HG02763 (cell line): Measurements from ENCODE around the gene MTRF1L.
"Not testable (repeated sequence)": the region's sequence is repeated elsewhere in the genome, so short reads cannot be mapped to it uniquely, and the experiment has no call there.

Experiments used
- ATAC-seq: cut with Tn5 transposase; IDR thresholded peaks from one replicate; pipeline ENCODE4 v1.9.1; 2021; ENCODE audit warnings: mild to moderate bottlenecking, moderate library complexity; ENCODE audit not compliant: unreplicated experiment

Gene MTRF1L

DNA sequence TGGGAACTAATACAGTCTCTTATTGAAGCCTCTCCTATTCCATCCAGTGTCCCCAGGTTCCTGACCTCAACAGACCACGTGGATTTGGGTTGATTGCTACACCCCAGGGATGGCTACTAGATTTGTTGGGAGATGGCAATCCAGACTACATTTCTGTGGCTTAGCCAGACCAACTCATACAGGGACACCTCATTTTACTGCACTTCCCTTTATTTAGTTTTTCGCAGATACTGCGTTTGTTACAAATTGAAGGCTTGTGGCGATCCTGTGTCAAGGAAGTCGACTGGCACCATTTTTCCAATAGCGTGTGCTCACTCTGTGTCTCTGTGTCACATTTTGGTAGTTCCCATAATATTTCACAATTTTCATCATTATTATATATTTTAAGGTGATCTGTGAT lies 10.3 kb upstream of the MTRF1L start:
- no peak for ATAC-seq

DNA sequence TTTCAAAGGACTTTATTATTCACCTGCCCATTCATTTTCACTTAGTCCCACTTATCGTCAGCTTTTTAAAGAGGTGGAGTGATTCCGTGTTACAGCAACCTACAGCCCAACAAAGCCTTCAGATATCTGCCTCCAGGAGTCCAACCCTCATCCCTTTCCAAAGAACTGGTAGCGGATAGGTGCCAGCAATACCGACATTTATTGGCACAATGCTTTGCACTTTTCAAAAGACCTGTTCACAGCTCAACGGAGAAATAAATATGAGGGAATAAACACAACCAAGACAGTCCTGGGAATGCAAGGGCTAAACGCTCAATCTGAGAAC lies 819 bp upstream of the MTRF1L start:
- no peak for ATAC-seq

DNA sequence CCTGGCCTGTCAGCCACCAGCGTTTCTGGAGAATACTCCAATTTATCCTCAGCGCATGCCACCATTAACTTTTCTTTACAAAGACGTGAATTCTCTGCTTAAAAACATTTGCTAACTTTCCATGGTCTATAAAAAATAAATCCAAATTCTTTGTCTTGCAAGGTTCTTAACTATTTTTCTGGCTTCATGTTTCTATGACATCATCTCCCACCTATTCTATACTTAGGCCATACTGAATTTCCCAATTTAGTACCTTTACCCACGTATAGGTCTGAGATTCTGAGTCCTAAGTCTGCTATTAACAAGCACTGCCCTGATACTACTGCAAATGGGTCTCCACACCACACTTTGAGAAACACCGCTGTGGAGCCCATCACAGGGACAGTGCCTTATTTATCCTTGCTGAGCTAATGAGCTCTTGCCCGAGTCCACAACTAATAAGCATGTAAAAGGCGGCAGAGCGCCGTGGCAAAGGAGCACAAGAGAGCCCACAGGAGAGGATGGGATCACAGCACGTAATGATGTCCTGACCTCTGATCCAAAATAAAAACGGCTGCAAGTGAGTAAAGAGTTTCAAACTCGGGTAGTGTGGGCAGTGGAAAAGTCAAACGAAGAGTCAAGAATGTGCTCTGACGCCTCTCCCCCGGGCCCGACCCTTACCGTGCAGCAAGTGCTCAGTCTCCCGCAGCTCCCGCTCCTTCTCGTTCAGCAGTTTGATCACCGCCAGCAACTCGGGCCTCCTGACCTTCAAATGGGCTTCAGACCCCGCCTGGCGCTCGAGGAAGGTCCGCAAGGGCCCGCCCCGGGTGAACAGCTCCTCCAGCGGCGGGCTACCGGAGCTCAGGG lies 519 bp downstream of the MTRF1L start:
- ATAC-seq: no peak

DNA sequence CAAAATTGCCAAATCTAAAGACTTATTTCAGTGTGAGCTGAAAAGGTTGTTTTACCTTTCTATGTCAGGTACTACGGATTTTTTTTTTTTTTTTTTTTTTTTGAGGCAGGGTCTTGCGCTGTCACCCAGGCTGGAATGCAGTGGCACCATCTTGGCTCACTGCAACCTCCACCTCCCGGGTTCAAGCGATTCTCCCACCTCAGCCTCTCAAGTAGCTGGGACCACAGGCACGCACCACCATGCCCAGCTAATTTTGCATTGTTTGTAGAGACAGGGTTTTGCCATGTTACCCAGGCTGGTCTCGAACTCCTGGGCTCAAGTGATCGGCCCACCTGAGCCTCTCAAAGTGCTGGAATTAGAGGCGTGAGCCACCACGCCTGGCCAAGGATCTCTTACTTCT lies 1.7 kb downstream of the MTRF1L start:
- not testable (repeated sequence) for ATAC-seq

DNA sequence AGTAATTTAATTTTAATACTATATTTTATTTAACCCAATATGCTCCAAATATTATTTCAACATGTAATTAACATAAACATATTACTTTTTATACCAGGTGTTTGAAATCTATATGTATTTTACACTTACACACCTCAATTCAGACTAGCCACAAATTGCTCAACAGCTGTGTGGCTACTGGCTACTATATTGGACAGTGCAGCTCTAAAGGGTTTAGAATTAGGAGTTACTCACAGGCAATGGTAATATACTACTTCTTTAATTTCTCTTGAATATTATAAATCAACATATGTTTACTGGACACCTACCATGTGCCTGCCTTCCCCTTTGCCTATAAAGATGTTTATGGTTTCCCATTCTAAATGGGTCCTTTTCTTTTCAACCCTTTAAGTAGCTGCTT lies 2.3 kb downstream of the MTRF1L start:
- no peak for ATAC-seq

DNA sequence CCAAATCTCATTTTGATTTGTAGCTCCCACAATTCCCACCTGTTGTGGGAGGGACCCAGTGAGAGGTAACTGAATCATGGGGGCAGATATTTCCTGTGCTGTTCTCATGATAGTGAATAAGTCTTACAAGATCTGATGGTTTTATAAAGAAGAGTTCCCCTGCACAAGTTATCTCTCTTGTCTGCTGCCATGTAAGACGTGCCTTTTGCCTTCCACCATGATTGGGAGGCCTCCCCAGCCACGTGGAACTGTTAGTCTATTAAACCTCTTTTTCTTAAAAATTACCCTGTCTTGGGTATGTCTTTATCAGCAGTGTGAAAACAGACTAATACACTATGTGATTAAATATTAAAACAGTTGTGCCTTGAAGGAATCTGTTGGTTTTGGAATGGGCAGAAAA lies 3.0 kb downstream of the MTRF1L start:
- ATAC-seq: not testable (repeated sequence)

DNA sequence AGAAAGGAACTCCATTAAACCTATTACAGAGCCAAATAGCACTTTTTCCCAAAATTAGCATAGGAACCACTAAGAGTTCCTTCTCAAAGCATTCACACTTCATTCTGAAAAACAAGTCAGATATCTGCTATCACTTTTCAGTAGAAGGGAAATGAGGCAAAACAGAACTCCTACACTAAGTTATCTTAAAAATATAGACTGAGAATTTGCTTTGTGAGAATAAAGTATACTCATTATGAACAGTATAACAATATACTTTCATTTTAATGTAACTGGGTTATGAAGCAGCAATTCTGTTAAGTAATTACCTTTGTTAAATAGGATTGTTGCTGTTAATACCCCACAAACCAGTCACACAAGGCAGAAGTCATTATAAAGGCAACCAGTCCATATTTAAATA lies 8.7 kb downstream of the MTRF1L start:
- ATAC-seq: no peak

DNA sequence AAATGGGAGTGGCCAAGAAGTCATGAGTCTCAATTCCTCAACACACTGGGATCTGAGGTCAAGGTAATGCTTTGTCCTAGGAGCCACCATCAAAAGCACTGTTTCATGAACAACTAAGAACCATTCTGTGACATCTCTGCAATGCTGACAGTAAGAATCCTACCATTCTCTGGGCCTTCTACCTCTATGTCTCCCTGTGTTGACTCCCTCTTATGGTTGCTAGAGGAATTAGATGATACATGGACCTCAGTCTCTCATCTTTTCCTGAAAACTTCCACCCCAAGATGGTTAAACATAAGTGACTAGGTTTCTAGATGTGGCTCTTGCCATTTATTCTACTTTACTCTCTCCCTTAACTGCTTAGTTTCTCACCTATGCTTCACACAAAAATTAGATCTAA lies 9.1 kb downstream of the MTRF1L start:
- no peak for ATAC-seq

DNA sequence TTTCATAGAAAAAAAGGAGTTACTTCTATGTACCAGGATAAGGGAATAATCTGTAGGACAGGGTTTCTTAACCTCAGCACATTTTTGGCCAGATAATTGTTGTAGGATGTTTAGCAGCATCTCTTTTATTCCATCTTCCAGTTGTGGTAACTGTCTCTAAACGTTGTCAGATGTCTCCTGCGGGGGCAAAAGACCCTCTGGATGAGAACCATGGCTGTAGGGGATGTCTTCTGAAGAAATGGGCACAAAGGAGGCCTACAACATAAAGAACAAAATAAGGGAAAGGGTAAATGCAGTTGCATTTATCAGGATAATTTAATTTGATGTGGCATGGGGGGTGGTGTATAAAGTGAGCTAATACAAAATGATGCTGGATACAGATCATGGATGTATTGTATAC lies 15.5 kb downstream of the MTRF1L start:
- ATAC-seq: no peak

DNA sequence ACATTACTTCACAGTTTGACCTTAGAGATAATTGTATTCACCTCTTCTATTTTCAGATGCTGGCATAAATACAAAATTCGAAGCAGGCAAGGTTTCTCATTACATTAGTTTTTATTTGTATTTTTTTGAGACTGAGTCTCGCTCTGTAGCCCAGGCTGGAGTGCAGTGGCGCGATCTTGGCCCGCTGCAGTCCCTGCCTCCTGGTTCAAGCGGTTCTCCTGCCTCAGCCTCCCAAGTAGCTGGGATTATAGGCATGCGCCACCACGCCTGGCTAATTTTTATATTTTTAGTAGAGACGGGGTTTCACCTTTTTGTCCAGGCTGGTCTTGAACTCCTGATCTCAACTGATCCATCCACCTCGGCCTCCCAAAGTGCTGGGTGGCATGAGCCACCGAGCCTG lies 17.2 kb downstream of the MTRF1L start:
- not testable (repeated sequence) for ATAC-seq

DNA sequence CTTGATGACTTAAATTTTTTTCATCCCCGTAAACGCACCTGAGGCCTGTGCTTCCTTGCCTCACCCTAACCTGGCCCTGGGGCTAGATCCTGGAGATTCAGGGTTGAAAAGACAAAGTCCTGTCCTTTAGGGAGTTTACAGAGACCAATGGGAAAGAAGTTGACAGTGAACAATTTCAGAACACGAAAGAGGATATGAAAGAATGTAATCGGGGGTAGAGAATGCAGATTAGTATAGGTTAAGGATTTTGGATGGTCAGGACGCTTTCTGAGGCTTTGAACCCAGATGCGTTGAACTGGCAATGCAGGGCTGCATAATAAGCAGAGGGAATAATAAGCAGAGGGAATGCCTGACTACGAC lies 18.0 kb downstream of the MTRF1L start:
- ATAC-seq: peak; percentile 21

DNA sequence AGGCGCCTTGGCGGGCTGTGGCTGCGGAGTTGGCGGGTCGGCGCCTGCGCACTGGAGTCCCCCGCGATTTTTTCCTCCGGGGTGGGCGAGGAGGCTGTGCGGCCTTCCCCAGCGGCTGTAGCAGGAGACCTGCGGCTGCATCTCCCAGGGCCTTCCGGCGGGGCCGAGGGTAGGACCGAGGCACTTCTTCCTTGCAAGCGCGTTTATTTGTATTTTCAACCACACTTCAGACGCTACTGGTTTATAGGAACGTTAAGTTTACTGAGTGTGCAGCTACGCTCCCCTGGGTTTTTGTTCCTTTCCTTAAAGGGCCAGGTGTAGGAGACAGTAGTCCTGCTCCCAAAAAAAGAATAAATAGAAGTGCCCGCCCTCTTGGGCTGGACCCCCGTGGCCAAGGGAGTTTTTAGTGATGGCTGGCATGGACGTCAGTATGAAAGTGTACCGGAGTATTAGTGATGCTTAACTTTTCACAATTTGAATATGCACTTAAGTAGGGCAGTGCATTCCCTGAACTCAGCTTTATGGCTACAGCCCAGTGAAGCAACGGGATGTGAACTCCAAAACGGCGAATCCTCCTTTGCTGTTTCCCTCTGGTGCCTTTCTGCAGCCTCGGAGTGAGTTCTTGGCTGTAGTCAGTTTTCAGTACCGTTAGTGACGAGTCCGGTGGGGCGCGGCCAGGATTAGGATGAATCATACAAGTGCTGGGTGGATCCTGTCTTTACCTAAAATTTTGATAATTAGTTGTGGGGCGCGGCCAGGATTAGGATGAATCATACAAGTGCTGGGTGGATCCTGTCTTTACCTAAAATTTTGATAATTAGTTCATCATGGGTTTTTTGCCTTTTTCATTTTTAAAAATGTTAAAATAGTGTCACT lies 18.6 kb downstream of the MTRF1L start:
- ATAC-seq: peak; percentile 0

DNA sequence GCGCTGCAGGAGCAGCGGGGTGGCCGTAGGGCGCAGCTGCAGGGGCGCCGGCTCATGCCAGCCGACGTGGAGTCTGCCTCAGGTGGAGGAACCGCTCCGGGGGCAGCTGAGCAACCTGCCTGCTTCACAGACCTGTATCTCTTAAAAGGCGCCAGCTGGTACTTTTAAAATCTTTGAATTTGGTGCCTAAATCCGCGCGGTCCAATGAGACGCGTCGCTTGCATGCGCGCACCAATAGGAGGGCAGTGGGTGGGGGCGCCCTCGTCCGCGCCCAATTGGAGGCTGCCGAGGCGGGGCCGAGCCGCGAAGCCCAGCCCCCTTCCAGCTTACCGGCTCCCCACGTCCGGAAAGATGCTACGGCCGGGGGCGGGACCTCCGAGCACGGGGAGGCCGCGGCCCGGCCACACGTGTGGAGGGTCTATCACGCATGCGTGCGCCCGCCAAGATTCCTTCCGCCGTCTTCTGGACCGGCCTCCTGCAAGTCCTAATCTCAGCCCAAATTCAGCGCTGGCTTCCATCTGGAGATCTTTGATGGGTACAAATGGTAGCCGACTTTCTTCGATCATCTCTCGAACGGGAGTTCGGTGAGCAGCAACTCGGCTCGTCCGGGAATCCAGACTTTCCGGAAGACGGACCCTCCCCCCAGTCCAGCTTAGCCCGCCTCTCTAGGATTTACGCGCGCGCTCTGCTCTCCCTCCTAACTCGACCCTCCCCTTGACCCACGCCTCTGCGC lies 19.4 kb downstream of the MTRF1L start, which contains the start of gene FBXO5:
FBXO5 (minus strand) TSS at position 138 of the 733 bp plus-strand sequence; CDS start at position 56, 82 bp downstream.
- peak; percentile 85 for ATAC-seq

DNA sequence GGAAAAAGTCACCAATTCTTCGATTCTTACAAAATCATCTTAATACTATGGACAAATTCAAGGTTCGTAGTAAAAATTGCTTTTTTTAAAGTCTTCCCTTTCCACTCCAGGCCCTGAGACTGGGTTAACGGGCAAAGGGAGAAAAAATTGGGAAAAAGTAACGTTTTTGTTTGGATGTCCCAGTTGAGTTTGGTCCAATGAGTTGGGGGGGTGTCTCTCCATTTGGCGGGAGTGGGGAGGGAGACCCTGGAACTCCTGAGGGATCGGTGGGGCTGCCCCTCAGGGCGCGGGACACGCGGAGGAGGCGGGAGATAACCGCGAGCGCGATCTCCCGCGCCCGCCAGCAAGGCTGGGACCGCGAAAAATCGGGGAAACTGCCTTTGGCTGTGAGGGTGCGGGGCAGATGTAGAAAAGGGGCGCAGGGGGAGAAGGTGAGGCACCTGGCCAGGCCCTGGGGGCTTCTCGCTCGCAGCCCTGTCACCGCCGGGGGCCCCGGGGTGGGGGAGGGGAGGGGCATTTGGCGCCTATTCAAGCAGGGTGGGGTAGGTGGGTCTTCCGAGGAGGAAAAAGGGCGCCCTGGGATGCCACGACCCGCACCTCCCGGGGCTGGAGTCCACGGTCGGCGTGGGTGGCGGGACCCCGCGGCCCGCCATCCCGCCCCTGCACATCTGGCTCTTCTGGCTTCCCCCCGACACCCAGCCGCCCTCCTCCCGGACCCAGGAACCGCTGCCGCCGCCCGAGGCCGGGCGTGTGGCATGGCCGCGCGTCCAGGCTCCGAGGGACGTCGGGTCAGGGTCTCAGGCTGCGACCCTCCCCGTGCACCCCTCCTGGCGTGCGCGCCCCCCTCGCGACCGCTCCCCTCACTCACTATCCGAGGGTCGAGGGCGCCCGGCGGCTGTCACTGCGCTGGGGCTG lies 20.3 kb downstream of the MTRF1L start:
- ATAC-seq: no peak

DNA sequence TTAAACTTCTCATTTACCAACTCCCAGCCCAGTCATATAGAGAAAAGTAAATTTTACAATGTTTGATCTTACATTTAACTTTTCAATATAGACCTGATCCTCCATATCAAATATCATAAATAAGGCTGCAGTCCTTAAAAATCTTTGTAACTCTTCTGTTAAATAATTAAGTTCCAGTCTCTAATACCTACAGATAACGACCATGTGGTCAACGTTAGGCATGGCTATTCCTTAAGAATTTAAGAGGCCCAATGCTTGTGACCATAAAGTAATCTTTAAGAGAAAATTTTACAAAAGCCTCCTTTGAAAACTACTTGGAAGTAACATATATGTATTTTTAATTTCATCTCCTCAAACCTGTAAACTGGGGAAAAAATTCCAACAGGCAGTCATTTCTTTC lies 21.3 kb downstream of the MTRF1L start:
- ATAC-seq: no peak

DNA sequence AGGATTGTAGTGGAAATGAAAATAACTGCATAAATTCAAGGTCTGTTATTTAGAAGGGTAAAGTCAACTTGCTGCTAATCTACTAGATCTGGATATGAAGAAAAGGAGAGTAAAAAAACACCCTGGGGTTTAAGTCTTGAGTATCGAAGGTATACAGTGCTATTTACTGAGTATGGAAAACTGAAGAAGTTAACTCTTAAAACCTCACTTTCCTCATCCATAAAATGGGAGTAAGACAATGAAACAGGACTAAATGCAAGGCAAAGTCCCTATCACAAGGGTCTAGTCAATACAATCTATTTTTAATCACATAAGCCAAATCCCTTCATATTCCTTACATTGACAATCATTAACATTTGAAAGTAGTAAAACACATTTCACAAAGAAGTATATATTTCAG lies 21.9 kb downstream of the MTRF1L start:
- ATAC-seq: no peak

DNA sequence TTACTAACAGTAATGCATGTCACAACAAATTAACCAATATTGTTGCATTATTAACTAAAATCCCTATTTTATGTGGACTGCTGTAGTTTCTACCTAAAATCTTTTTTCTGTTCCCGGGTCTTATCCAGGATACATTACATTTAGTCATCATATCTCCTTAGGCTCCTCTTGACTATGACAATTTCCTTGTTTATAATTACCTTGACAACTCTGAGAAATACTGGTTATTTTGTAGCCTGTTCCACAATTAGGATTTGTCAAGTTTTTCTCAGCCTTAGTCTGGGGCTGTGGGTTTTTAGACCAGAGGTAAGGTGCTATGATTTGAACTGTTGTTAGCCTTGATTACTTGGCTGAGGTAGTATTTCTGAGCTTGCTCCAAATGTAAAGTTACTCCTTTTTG lies 23.4 kb downstream of the MTRF1L start:
- ATAC-seq: no peak

DNA sequence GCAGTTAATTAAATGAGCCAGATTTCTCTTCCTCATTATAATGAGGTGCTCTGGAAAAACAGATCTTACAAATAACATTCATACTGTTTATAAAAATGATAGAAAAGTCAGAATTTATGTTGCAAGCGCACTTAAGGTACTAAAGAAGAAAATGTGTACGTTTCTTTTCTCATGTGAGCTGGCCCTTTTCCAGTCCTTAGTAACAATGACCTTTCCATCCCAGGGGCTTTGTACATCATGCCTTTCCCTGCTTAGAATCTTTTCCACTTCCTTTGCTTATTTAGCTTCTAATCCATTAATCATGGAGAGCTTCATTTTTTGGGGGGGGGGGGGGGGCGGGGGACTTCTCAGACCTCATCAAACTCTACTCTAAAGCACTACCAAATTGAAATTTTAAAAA lies 24.5 kb downstream of the MTRF1L start:
- no peak for ATAC-seq

DNA sequence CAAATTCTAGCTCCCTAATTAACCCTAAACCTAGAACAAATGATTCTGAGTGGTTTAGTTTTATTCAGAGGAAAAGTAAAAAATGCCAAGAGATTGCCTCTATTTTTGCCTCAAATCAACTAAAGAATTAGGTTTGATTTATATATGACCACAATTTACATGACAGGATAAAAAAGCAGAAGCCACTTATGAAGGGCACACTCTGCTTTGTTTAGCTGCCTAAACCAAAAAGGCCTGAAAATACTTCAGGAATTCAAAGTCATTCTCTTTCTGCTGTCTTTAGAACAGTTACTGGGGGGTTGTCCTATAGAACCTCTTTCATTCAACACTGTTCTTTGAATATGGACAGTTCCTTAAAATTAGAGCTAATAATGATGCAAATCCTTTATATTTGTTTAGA lies 25.0 kb downstream of the MTRF1L start:
- ATAC-seq: no peak

DNA sequence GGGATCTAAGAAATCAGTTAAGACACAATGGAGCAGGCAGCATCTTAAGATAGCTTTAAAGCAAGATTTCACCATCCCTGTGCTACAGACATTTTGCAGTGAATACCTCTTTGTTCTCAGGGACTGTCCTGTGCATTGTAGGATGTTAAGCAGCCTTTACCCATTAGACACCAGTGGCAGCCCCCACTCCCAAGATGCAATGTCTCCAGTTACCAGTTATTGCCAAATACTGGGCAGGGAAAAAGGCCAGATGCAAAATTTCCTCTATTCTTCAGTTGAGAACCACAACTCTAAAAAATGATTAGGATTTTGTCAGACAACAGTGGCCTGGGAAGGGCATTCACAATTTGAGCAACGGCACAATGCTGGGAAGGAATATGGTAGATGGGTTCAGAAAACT lies 25.8 kb downstream of the MTRF1L start:
- ATAC-seq: no peak
